Tibial nerve (tissue), 4 donors: ENCODE measurements around the gene PSPN. TPM values are rescaled to one million over a fixed set of nuclear protein-coding genes. Genes with fewer than 3 reads are reported as not detected.

ENCODE experiments used
- DNase-seq, 2 donors: peaks; one replicate each; pipeline ENCODE4 v3.0.0-alpha.2; 2019; ENCODE audit warnings: low spot score in 2 of 2
- H3K27ac ChIP-seq, 4 donors: fragments of 200-600 bp; sonication (generic) in 3 of 4; one replicate each; pipeline ENCODE4 v1.5.1; 2017 to 2019; ENCODE audit warnings: mild to moderate bottlenecking in 1 of 4
- H3K27me3 ChIP-seq, 2 donors: fragments of 200-600 bp; sonication (generic) in 1 of 2; one replicate each; pipeline versions ENCODE4 v1.5.1 to v1.6.0; 2017 to 2019
- H3K36me3 ChIP-seq, 3 donors: fragments of 200-600 bp; sonication (generic); one replicate each; pipeline ENCODE4 v1.5.1; 2018 to 2019
- H3K4me1 ChIP-seq, 4 donors: fragments of 200-600 bp; sonication (generic) in 3 of 4; one replicate each; pipeline ENCODE4 v1.5.1; 2017 to 2019
- H3K4me3 ChIP-seq, 4 donors: fragments of 200-600 bp; sonication (generic) in 3 of 4; one replicate each; pipeline ENCODE4 v1.5.1; 2017 to 2019; ENCODE audit warnings: mild to moderate bottlenecking in 1 of 4, moderate library complexity in 1 of 4
- H3K9me3 ChIP-seq, 4 donors: fragments of 200-600 bp; sonication (generic) in 3 of 4; one replicate each; pipeline ENCODE4 v1.5.1; 2017 to 2019
- CTCF ChIP-seq, 5 experiments: fragments of 200-600 bp in 3 of 5; fragments of 450-650 bp in 2 of 5; sonication (generic) in 3 of 5; IDR thresholded peaks; one replicate each; pipeline ENCODE4 v1.5.1; 2016 to 2019; ENCODE audit warnings: antibody characterized with exemption in 5 of 5, mild to moderate bottlenecking in 3 of 5, moderate library complexity in 2 of 5
- EP300 ChIP-seq, 2 donors: sonication (generic); formaldehyde crosslinking; IDR thresholded peaks; one replicate each; pipeline ENCODE4 v1.6.1; 2017; ENCODE audit warnings: antibody characterized with exemption in 2 of 2, mild to moderate bottlenecking in 1 of 2
- POLR2A ChIP-seq, 2 donors: fragments of 450-650 bp; IDR thresholded peaks; one replicate each; pipeline ENCODE4 v1.6.1; 2017; ENCODE audit warnings: antibody characterized with exemption in 2 of 2, mild to moderate bottlenecking in 2 of 2, moderate library complexity in 2 of 2
- WGBS, 2 donors: methylation state at CpG; one replicate each; pipeline ENCODE4 v1.1.5; 2018; 5-methylcytosine and 5-hydroxymethylcytosine counted together
- total RNA-seq, 4 donors: library from RNA; depleted of rRNA; stranded (reverse); fragments of >200 nt; gene quantifications; one replicate each; pipeline ENCODE4 v1.1.0, GENCODE V29; 2016

PSPN gene
- total RNA-seq, 4 donors from 2014 or later: under 0.01 to 4.3 (median 2.5) TPM

DNA sequence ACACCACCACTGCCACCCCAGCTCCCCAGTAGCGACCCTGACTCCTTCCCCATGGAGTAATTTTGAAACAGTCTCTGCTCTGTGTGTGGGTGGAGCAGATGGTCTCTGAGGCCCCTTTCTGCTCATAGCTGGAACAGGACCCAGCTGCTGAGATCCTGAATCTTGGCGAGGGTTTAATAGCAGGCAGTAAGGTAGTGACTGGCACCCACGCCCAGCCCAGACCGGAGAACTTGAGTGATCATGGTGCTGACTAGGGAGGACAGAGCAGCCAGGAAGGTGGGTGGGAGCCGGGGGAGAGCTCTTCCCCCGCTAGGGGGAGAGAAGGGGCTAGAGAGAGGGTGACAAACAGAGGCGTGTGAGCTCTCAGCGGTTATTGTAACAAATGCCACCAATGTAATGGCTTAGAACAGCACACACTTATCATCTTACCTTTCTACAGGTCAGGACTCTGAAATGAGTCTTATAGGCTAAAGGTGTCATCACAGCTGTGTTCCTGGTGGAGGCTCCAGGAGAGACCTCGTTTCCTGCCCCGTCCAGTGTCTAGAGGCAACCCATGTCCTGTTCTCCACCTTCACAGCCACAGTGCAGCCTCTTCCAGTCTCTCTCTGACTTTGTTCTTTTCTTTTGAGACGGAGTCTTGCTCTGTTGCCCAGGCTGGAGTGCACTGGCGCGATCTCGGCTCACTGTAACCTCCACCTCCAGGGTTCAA is 35.1 kb downstream of the PSPN start:
- no peaks in the 10 kb centered on the region for H3K27me3 ChIP-seq
- WGBS, 2 donors: 55% methylated on average over 14 of the region's 14 CpGs
- H3K36me3 ChIP-seq: no peaks in the 10 kb centered on the region
- H3K27ac ChIP-seq: no peak overlapping the region
- H3K9me3 ChIP-seq: no peaks in the 10 kb centered on the region
- DNase-seq: no peak
- H3K4me3 ChIP-seq: no peak overlapping the region
- TF ChIP-seq POLR2A (IDR thresholded peaks at IDR 0.05) (no peak), EP300 (IDR thresholded peaks at IDR 0.05) (no peak), CTCF (IDR thresholded peaks at IDR 0.05) (no peak)
- H3K4me1 ChIP-seq: no peaks in the 10 kb centered on the region

DNA sequence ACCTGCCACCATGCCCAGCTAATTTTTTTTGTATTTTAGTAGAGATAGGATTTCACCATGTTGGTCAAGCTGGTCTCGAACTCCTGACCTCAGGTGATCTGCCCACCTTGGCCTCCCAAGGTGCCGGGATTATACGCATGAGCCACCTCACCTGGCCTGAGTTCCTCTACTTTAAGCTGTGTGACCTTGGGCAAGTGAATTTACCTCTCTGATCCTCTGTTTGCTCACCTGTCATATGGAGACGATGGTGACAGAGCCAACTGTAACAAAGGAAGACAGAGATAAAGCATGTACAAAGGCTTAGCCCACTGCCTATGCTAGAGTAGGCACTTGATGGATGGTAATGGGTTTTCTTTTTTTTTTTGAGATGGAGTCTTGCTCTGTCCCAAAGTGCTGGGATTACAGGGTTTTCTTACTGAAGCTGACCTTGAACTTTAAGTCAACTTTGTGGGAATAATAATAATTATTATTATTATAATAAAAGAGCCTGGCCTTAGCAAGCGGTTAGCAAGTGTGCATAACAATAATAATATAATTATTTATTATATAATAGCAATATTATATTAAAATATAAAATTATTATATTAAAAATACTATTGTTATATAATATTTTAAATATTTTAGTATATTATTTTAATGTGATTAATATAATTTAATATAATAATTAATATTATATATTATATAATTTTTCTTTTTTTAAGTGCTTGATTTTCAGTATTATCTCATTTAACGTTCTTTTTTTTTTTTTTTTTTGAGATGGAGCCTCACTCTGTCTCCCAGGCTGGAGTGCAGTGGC is 41.0 kb downstream of the PSPN start:
- TF ChIP-seq EP300 (IDR thresholded peaks at IDR 0.05) (no peak), POLR2A (IDR thresholded peaks at IDR 0.05) (no peak), CTCF (IDR thresholded peaks at IDR 0.05) (no peak)
- no peaks in the 10 kb centered on the region for H3K27me3 ChIP-seq
- H3K4me1 ChIP-seq: no peaks in the 10 kb centered on the region
- no peak overlapping the region for H3K27ac ChIP-seq
- no peak overlapping the region for H3K4me3 ChIP-seq
- H3K36me3 ChIP-seq: no peaks in the 10 kb centered on the region
- 92% methylated on average over 6 of the region's 6 CpGs for WGBS, 2 donors
- H3K9me3 ChIP-seq: no peaks in the 10 kb centered on the region
- DNase-seq: no peak

DNA sequence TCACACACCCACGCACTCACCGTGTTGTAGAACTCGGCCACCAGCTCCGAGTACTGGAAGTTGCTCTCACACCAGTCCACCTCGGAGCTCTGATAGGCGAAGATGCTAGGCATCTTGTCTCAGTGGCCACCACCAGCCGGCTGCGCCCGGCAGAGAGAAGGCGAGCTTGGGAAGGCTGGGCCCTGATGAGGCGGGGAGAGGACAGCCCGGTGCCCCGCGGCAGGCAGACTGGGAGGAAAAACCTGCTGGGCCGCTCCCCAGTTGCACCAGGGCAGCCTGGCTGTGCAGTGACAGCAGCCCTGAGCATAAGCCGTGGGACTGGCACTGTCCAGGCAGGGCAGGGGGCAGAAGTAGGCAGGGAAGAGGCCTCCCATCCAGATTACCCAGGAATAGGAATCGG is 42.3 kb downstream of the PSPN start, which contains the start of gene ACER1:
TSS of gene ACER1 (minus strand) at position 174 of the 400 bp plus-strand sequence. CDS start at position 113, 61 bp downstream.
- Histone ChIP-seq H3K9me3 (no peaks in the 10 kb centered on the region), H3K36me3 (no peaks in the 10 kb centered on the region), H3K4me3 (no peak within 1 kb of the TSS), H3K27me3 (no peaks in the 10 kb centered on the region), H3K4me1 (no peaks in the 10 kb centered on the region), H3K27ac (no peak within 1 kb of the TSS)
- DNase-seq: no peak
- 67 to 74% methylated on average over 17 of the region's 17 CpGs for WGBS, 2 donors
- TF ChIP-seq POLR2A (IDR thresholded peaks at IDR 0.05) (no peak), CTCF (IDR thresholded peaks at IDR 0.05) (no peak), EP300 (IDR thresholded peaks at IDR 0.05) (no peak)

GRCh38 chr19:6326815-6327214 is 48.9 kb downstream of the PSPN start:
- WGBS, 2 donors: 79 to 89% methylated on average over 5 of the region's 5 CpGs
- H3K9me3 ChIP-seq: no peaks in the 10 kb centered on the region
- no peaks in the 10 kb centered on the region for H3K36me3 ChIP-seq
- no peaks in the 10 kb centered on the region for H3K27me3 ChIP-seq
- no peak overlapping the region for H3K27ac ChIP-seq
- H3K4me3 ChIP-seq: no peak overlapping the region
- DNase-seq: no peak
- no peak for TF ChIP-seq CTCF (IDR thresholded peaks at IDR 0.05)
- no peak for TF ChIP-seq POLR2A (IDR thresholded peaks at IDR 0.05)
- TF ChIP-seq EP300 (IDR thresholded peaks at IDR 0.05): no peak
- H3K4me1 ChIP-seq: no peaks in the 10 kb centered on the region

DNA sequence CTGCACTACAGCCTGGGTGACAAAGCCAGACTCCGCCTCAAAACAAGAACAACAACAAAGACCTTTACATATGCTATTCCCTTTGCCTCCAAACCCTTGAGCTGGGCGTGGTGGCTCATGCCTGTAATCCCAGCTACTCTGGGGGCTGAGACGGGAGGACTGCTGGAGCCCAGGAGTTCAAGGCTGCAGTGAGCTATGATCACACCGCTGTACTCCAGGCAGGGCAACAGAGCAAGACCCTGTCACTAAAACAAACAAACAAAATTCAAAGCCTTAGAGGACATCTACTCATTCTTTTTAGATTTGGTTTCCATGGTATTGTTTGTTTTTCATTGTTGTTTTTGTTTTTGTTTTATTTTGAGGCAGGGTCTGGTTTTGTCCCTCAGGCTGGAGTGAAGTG is 50.1 kb downstream of the PSPN start:
- Histone ChIP-seq H3K36me3 (no peaks in the 10 kb centered on the region), H3K9me3 (no peaks in the 10 kb centered on the region), H3K4me1 (no peaks in the 10 kb centered on the region), H3K27ac (no peak overlapping the region), H3K4me3 (no peak overlapping the region), H3K27me3 (peaks cover 0 to 6% of the 10 kb centered on the region in 2 donors)
- WGBS, 2 donors: 71 to 81% methylated on average over 4 of the region's 4 CpGs
- TF ChIP-seq POLR2A (IDR thresholded peaks at IDR 0.05) (no peak), EP300 (IDR thresholded peaks at IDR 0.05) (no peak), CTCF (IDR thresholded peaks at IDR 0.05) (no peak)
- no peak for DNase-seq
